ENCODE data around the gene DENND6B. TPM values are rescaled to one million over a fixed set of nuclear protein-coding genes. Genes with fewer than 3 reads are reported as not detected.

Gene DENND6B
- polyA plus RNA-seq, 1 donor from 2014 or later: 51.0 TPM

- Histone ChIP-seq H3K79me2 (replicated peaks; ENCODE audit: insufficient read depth, low read length) (no peaks in the 10 kb centered on the region), H4K20me1 (ENCODE audit: insufficient read depth) (no peaks in the 10 kb centered on the region), H3K9ac (ENCODE audit: low read length) (no peak overlapping the region), H3K36me3 (ENCODE audit: insufficient read depth, low read length) (no peaks in the 10 kb centered on the region), H3K4me3 (ENCODE audit: low read length) (no peak overlapping the region), H3K27me3 (ENCODE audit: insufficient read depth, low read depth, low read length) (no peaks in the 10 kb centered on the region), H2AFZ (ENCODE audit: low read depth, low read length) (no peak overlapping the region), H3K9me2 (ENCODE audit: insufficient read depth, low read length) (no peaks in the 10 kb centered on the region), H3K27ac (ENCODE audit: low read length) (no peak overlapping the region), H3F3A (ENCODE audit: insufficient read depth, low read length, poor library complexity, severe bottlenecking) (no peaks in the 10 kb centered on the region), H3K4me2 (ENCODE audit: low read length) (no peak overlapping the region), H3K9me3 (ENCODE audit: low read length) (no peaks in the 10 kb centered on the region)
- TF ChIP-seq EP300 (conservative IDR thresholded peaks at IDR 0.05; ENCODE audit: poor library complexity, severe bottlenecking) (no peak), SMC3 (conservative IDR thresholded peaks at IDR 0.05; ENCODE audit: poor library complexity) (no peak), TAF1 (IDR thresholded peaks at IDR 0.05; ENCODE audit: low read depth) (no peak), REST (IDR thresholded peaks at IDR 0.05; ENCODE audit: borderline replicate concordance) (no peak), CTCF (IDR thresholded peaks at IDR 0.05; ENCODE audit: poor library complexity, severe bottlenecking) (no peak), MXI1 (conservative IDR thresholded peaks at IDR 0.05; ENCODE audit: poor library complexity, severe bottlenecking) (no peak)
Measured at GRCh38 chr22:50281384-50281760, 45.4 kb downstream of the DENND6B start.

- Histone ChIP-seq H3K4me2 (ENCODE audit: low read length) (no peak overlapping the region), H3K27me3 (ENCODE audit: insufficient read depth, low read depth, low read length) (no peaks in the 10 kb centered on the region), H4K20me1 (ENCODE audit: insufficient read depth) (no peaks in the 10 kb centered on the region), H3K9me3 (ENCODE audit: low read length) (no peaks in the 10 kb centered on the region), H3K9me2 (ENCODE audit: insufficient read depth, low read length) (no peaks in the 10 kb centered on the region), H3F3A (ENCODE audit: insufficient read depth, low read length, poor library complexity, severe bottlenecking) (no peaks in the 10 kb centered on the region), H3K79me2 (replicated peaks; ENCODE audit: insufficient read depth, low read length) (no peaks in the 10 kb centered on the region), H2AFZ (ENCODE audit: low read depth, low read length) (no peak overlapping the region), H3K27ac (ENCODE audit: low read length) (no peak overlapping the region), H3K36me3 (ENCODE audit: insufficient read depth, low read length) (no peaks in the 10 kb centered on the region), H3K4me3 (ENCODE audit: low read length) (no peak overlapping the region), H3K9ac (ENCODE audit: low read length) (no peak overlapping the region)
- TF ChIP-seq MXI1 (conservative IDR thresholded peaks at IDR 0.05; ENCODE audit: poor library complexity, severe bottlenecking): no peak
- no peak for TF ChIP-seq TAF1 (IDR thresholded peaks at IDR 0.05; ENCODE audit: low read depth)
- TF ChIP-seq REST (IDR thresholded peaks at IDR 0.05; ENCODE audit: borderline replicate concordance): no peak
- TF ChIP-seq RAD21 (conservative IDR thresholded peaks at IDR 0.05): no peak
- TF ChIP-seq SMC3 (conservative IDR thresholded peaks at IDR 0.05; ENCODE audit: poor library complexity): no peak
- no peak for TF ChIP-seq EP300 (conservative IDR thresholded peaks at IDR 0.05; ENCODE audit: poor library complexity, severe bottlenecking)
- no peak for TF ChIP-seq EZH2 (IDR thresholded peaks at IDR 0.05; ENCODE audit: borderline replicate concordance, insufficient read depth, low read length, poor library complexity, severe bottlenecking)
- no peak for TF ChIP-seq CTCF (IDR thresholded peaks at IDR 0.05; ENCODE audit: poor library complexity, severe bottlenecking)
- no peak for TF ChIP-seq POLR2AphosphoS5 (IDR thresholded peaks at IDR 0.05)
Measured at GRCh38 chr22:50280708-50281383, 46.0 kb downstream of the DENND6B start.
